WTC11 (cell line): Measurements from ENCODE around the gene IMPDH1.

Source experiments
- CDX4 ChIP-seq: fragments of 250-450 bp; sonication (Bioruptor Pico); IDR thresholded peaks from 2 replicates; pipeline ENCODE4 v1.9.0; 2021; ENCODE audit warnings: moderate library complexity, mild to moderate bottlenecking, inconsistent platforms, borderline replicate concordance
- CREB1 ChIP-seq: sonication (generic); formaldehyde crosslinking; IDR thresholded peaks from 2 replicates; pipeline ENCODE4 v1.8.0; 2023; ENCODE audit warnings: mild to moderate bottlenecking, missing genetic modification reagents
- CTCF ChIP-seq: fragments of 200-600 bp; IDR thresholded peaks from 2 replicates; pipeline ENCODE4 v1.8.0; 2022; ENCODE audit warnings: antibody characterized with exemption
- E2F1 ChIP-seq: sonication (generic); formaldehyde crosslinking; IDR thresholded peaks from 2 replicates; pipeline ENCODE4 v1.8.0; 2022; ENCODE audit warnings: mild to moderate bottlenecking, missing genetic modification reagents
- GTF2I ChIP-seq: fragments of 250-450 bp; sonication (Bioruptor Pico); conservative IDR thresholded peaks from 2 replicates; pipeline ENCODE4 v1.4.0; 2021; ENCODE audit warnings: mild to moderate bottlenecking
- RELA ChIP-seq: sonication (generic); formaldehyde crosslinking; IDR thresholded peaks from 2 replicates; pipeline ENCODE4 v1.8.1; 2022; ENCODE audit warnings: missing genetic modification reagents, mild to moderate bottlenecking, borderline replicate concordance
- SMAD4 ChIP-seq: sonication (generic); formaldehyde crosslinking; IDR thresholded peaks from 2 replicates; pipeline ENCODE4 v1.8.0; 2022; ENCODE audit warnings: mild to moderate bottlenecking, missing genetic modification reagents
- ZBTB21 ChIP-seq: sonication (generic); formaldehyde crosslinking; IDR thresholded peaks from 2 replicates; pipeline ENCODE4 v1.8.1; 2023; ENCODE audit warnings: mild to moderate bottlenecking, missing genetic modification reagents, borderline replicate concordance
- TF ChIP-seq, protein P1 (sequence below): sonication (generic); formaldehyde crosslinking; IDR thresholded peaks from 2 replicates; pipeline ENCODE4 v1.8.0; 2022; ENCODE audit warnings: mild to moderate bottlenecking, missing genetic modification reagents
- TF ChIP-seq, protein P2 (sequence below): sonication (generic); formaldehyde crosslinking; IDR thresholded peaks from 2 replicates; pipeline ENCODE4 v1.8.1; 2022; ENCODE audit warnings: low read depth, mild to moderate bottlenecking, moderate library complexity, missing genetic modification reagents, borderline replicate concordance

DNA sequence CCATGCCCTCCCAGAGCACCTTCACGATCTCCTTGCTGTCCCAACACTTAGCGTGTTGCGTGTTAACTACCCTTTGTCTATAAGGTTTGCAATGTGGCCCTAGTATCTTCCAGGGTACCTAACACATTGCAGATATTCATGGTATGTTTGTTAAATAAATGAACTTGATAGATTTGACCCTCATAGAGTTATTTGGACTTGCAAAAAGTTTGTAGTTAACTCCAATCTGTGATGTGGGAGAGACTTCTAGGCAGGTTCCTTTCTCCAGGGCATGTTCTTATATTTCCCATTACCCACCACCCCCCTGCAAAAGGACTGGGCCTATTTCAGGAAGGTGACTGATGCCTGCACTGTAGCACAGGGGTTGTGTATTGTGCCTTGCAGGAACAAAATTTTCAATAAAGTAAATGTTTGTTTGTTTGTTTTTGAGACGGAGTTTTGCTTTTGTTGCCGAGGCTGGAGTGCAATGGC, 46.5 kb upstream of the IMPDH1 start:
- TF ChIP-seq CREB1 (no peak), CTCF (no peak), CDX4 (CRISPR knock-in tag) (no peak), ZBTB21 (CRISPR knock-in tag) (no peak), RELA (CRISPR knock-in tag) (no peak), E2F1 (no peak), SMAD4 (CRISPR knock-in tag) (no peak), GTF2I (no peak)
- TF ChIP-seq, protein P1, sequence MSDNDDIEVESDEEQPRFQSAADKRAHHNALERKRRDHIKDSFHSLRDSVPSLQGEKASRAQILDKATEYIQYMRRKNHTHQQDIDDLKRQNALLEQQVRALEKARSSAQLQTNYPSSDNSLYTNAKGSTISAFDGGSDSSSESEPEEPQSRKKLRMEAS (CRISPR knock-in tag) = no peak
- TF ChIP-seq, protein P2, sequence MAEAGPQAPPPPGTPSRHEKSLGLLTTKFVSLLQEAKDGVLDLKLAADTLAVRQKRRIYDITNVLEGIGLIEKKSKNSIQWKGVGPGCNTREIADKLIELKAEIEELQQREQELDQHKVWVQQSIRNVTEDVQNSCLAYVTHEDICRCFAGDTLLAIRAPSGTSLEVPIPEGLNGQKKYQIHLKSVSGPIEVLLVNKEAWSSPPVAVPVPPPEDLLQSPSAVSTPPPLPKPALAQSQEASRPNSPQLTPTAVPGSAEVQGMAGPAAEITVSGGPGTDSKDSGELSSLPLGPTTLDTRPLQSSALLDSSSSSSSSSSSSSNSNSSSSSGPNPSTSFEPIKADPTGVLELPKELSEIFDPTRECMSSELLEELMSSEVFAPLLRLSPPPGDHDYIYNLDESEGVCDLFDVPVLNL (CRISPR knock-in tag) = no peak
